GM21619 (cell line): Measurements from ENCODE around the gene ALKBH5.
A peak's percentile ranks its signal among the peaks of the same experiment; 100 is the strongest.

Source experiments
- ATAC-seq: cut with Tn5 transposase; IDR thresholded peaks from one replicate; pipeline ENCODE4 v1.9.1; 2021; ENCODE audit not compliant: unreplicated experiment

The ALKBH5 gene

GRCh38 chr17:18184143-18185031 is 759 bp downstream of the ALKBH5 start:
- ATAC-seq: peak; percentile 9

GRCh38 chr17:18185391-18185790 is 1.8 kb downstream of the ALKBH5 start:
- ATAC-seq: no peak

- ATAC-seq: no peak
These were observed 2.4 kb downstream of the ALKBH5 start for GRCh38 chr17:18185832-18186626.

GRCh38 chr17:18186627-18186982 is 3.0 kb downstream of the ALKBH5 start:
- no peak for ATAC-seq

- no peak for ATAC-seq
These were observed 3.6 kb downstream of the ALKBH5 start for GRCh38 chr17:18187226-18187625.

- ATAC-seq: no peak
These were observed 4.5 kb downstream of the ALKBH5 start for GRCh38 chr17:18187821-18188761.

- ATAC-seq: no peak
These were observed 7.1 kb downstream of the ALKBH5 start for GRCh38 chr17:18190628-18191235.

GRCh38 chr17:18191236-18191667 is 7.6 kb downstream of the ALKBH5 start:
- ATAC-seq: no peak

GRCh38 chr17:18191967-18192366 is 8.3 kb downstream of the ALKBH5 start:
- ATAC-seq: no peak

GRCh38 chr17:18194394-18194793 is 10.8 kb downstream of the ALKBH5 start:
- ATAC-seq: no peak

- ATAC-seq: no peak
These were observed 11.2 kb downstream of the ALKBH5 start for GRCh38 chr17:18194804-18195203.

- no peak for ATAC-seq
These were observed 11.6 kb downstream of the ALKBH5 start for GRCh38 chr17:18195246-18195645.

- no peak for ATAC-seq
These were observed 14.0 kb downstream of the ALKBH5 start for GRCh38 chr17:18197535-18198194.

GRCh38 chr17:18198530-18198929 is 14.9 kb downstream of the ALKBH5 start:
- ATAC-seq: no peak

GRCh38 chr17:18201108-18201507 is 17.5 kb downstream of the ALKBH5 start:
- ATAC-seq: no peak

GRCh38 chr17:18203308-18203707 is 19.7 kb downstream of the ALKBH5 start:
- no peak for ATAC-seq

GRCh38 chr17:18205861-18206260 is 22.2 kb downstream of the ALKBH5 start:
- no peak for ATAC-seq

- ATAC-seq: no peak
These were observed 23.3 kb downstream of the ALKBH5 start for GRCh38 chr17:18206962-18207361.

GRCh38 chr17:18208092-18208491 is 24.5 kb downstream of the ALKBH5 start:
- no peak for ATAC-seq

- ATAC-seq: no peak
These were observed 30.1 kb downstream of the ALKBH5 start for GRCh38 chr17:18213666-18214270.
